Effector CD4-positive, alpha-beta T cell (primary cell): ENCODE results near the gene TNS1.

Experiments
- DNase-seq: peaks from one replicate; pipeline ENCODE4 v3.0.0-alpha.2; 2020

TNS1 gene

DNA sequence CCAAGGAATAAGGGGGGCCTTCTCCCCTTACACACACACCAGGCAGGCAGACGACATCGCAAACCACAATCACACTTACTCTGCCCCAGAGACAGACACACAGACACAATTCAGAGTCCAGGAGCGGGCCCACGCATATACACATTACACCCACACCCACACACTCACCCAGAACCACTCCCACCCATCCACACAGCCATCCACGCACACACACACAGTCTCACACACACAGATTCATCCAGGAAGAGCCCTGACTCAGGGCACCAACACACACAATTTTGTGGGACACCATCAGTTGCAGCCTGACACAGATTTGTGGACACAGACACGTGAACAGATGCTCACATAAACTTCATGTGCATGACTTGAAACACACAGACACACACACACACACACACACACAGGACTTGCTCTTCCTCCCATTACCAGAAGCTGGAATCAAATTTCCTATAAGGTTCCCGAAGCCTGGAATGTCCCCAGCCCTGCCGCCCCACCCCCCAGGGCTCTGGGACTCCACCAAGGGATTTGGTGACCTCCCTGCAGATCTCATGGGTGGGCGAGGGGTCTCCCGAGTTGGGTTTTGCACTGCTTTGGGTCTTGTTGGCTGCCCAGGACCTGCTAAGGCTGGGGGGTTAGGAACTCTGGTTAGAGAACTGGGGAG lies 23.5 kb downstream of the TNS1 start:
- no peak for DNase-seq

DNA sequence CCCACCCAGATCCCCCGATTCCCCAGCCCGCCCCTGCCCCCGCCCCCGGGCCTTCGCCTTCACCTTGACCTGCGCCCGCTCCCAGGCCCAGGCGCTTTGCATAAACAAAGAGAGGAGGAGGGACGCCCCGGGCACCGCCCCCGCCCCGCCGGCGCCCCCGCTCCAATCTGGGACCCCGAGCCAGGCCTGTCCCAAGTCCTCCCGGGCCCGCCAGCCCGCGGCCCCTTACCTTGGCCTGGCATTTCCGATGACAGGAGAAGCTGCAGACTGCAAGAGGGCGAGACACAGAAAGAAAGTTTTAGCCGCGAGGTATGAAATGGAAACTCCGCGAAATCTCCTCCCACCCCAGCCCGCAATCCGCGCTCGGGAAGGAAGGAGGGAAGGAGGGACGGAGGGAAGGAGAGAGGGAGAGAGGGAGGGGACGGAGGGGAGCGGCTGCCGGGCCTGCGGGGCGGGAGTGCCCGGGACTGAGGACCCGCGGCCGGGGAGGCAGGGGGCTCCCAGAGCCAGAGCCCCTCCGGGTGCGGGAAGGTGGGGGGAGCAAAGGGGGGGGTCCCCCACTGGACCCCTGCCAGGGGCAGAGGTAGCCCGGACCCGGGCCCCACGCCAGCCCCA lies 24.2 kb downstream of the TNS1 start:
- no peak for DNase-seq

DNA sequence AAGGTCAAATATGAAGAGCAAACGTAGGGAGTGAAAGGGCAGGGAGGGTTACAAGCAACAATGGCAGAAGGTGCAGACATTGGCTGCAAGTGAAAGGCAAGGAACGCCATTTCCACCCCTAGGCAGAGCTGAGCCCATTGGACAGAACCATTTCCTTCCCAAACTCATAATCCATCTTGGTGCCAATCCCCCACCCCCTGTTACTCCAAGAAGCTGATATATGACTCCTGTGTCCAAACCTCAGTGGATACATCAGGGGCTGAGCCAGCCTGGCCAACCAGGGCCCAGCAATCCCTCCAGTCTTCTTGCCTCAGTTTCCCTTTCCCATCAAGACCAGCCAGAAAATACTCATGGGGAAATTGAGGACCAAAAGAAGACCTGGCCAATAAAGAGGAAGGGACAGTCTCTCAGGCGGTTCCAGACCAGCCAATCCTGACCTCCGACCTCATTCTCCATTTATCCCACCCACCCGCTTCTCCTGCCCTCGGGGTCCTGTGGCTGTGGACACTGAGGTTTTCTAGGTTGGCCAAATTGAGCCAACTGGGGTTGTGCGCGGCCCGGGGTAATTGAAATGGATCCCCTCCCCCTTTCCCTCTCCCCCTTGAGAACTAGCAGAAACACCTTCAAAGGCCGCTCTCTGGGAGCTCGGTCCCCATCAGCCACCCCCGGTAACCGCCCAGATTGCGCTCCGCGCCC lies 24.8 kb downstream of the TNS1 start:
- no peak for DNase-seq

DNA sequence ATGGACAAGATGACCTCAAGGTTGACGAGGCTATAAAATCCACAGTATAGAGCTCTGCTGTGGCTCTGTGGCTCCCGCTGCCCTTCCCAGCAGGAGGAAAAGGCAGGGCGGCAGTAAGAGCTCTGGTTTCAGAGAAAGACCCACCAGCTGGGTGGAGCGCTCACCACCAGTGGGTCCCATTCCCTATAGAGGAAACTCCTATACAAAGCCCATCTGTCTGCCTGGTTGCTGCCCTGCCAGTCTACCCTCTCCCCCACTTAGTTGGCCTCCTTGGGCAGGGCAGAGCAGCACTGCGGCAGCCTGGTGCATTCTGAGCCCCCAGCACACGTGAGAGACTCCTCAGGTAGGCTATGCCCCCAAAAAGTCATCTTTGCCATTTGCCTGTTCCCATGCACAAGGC lies 26.5 kb downstream of the TNS1 start:
- DNase-seq = no peak

DNA sequence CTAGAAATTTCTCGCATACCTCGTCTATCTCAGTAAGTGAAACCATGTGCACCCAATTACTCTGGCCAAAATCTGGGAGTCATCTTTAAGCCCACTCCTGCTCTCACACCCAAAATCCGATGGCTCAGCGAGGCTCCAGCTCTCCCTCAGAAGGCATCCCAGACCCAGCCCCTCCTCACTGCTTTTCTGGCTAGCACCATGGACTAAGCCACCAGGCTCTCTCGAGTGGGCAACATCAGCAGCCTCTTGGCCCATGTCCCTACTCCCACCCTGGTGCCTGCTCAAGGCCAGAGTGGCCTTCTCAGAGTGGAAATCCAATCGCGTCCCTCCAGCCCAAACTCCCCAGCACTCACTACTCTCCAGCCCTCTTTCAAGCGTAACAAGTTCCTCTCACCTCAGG lies 27.2 kb downstream of the TNS1 start:
- DNase-seq = no peak

DNA sequence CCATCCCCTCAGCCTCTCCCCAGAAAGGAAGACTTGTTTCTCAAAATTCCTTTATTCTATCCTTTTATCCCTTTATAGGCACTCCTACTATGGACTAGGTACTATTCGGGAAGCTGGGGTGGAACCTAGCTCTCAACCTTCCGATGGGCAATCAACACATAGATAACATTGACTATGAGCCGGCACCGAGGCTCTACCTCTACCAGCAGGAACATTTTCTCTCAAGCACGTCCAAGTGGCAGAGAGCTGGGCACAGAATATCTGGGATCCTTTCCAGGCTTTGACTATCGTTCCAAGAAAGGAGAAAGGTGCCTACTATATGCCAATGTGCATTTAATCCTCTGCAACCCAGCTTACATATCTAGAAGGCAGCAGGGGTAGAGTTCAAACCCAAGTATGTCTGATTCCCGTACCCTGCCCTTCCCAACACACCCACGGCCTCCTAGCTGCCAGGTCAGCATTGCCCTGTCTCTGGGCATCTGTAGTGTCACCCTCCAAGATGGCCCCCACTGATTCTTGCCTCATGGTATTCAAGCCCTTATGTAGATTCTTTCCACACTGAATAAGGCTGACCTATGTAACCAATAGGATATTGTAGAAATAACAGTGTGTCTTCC lies 28.3 kb downstream of the TNS1 start:
- no peak for DNase-seq

DNA sequence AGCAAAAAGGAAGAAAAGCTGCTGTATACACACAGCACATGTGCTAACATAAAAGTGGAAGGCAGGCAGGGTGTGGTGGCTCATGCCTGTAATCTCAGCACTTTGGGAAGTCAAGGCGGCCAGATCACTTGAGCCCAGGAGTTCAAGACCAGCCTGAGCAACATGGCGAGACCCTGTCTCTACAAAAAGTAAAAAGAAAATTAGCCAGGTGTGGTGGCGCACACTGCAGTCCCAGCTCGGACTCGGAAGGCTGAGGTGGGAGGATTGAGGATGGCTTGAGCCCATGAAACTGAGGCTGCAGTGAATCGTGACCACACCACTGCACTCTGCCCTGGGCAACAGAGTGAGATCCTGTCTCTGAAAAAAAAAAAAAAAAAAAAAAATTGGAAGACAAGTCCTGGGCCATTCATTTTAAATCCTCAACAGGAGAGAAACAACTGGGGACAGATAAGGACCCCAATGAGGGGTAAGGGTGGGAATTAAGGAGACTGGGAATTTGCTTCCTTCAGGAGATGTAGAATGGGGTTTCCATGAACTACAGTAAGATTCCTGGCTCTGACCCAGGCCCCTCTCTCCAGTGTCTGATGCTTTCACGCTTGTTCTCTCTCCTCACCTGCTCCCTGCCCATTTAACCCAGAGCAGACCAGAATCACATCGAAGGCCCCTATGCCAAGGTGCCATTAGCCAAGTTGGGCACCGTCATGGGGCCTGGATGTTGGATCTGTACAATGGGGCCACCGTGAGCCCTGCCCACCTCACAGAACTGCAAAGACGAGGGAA lies 29.6 kb downstream of the TNS1 start:
- no peak for DNase-seq

DNA sequence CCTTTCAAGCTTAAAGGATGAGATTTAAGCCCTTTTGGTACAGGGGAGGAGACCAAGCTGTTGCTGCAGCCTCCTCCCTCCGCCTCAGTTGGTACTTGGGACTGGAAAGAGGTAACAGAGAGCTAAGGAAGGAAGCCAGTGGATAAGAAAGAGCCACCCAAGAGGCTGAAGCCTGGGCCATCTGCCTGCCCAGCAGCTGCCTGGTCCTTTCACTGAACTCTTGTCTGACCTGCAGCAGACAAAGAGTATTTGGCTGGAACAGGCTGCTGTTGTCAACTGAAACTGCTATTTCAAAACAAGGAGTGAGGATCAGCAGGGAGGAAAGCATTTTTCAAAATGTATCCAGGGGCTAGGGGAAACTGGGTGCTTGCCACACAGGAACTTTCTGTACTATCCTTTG lies 30.3 kb downstream of the TNS1 start:
- no peak for DNase-seq

DNA sequence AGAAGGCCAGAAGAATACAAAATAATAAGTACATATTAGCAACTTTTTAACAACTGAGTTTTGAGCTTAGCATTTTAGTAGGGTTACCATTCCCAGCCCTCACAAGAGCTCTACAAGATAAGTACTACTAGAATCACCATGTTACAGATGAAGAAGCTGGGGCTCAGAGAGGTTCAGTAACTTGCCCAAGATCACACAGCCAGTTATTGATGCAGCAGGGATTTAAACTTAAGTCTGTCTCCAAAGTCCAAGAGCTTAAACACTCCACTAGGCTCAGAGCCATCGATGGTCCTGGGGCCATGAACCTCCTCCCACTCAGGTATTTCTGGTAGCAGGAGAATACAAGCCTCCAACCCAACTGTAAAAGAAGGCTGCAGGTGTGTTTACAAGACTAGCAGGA lies 30.8 kb downstream of the TNS1 start:
- DNase-seq = no peak

DNA sequence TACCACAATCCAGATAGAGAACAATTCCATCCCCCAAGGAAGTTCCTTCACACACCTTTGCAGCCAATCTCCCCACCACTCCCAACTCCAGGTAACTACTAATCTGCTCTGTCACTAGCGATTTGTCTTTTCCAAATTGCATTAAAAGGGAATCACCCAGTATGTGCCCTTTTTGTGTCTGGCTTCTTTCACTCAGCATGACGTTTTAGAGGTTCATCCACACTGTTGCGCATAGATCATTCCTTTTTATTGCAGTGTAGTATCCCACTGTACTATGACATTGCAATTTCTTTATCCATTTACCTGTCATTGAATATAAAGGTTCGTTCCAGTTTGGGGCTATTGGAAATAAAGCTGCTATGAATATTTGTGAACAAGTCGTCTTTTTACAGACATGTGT lies 31.6 kb downstream of the TNS1 start:
- DNase-seq = no peak

DNA sequence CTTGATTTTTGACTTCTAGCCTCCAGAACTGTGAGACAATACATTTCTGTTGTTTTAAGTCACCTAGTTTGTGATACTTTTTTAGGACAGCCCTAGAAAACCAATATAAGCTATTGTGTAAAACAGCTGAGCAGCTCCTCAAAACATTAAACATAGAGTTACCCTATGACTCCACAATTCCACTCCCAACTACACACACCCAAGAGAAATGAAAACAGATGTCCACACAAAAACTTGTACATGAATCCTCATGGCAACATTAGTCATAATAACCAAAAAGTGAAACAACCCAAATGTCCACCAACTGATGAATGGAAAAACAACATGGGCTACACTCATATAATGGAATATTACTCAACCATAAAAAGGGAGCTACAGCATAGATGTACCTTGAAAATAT lies 32.6 kb downstream of the TNS1 start:
- DNase-seq = no peak

DNA sequence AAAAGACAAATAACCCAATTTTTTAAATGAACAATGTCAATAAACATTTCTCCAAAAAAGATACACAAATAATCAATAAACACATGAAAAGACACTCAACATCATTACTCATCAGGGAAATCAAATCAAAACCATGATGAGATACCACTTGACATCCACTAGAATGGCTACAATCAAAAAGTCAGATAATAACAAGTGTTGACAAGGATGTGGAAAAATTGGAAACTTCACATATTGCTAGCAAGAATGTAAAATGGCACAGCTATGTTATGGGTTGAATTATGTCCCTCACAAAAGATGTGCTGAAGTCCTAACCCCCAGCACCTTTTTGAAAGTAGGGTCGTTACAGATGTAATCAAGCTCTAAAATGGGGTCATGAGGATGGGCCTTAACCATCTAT lies 33.2 kb downstream of the TNS1 start:
- DNase-seq = no peak

DNA sequence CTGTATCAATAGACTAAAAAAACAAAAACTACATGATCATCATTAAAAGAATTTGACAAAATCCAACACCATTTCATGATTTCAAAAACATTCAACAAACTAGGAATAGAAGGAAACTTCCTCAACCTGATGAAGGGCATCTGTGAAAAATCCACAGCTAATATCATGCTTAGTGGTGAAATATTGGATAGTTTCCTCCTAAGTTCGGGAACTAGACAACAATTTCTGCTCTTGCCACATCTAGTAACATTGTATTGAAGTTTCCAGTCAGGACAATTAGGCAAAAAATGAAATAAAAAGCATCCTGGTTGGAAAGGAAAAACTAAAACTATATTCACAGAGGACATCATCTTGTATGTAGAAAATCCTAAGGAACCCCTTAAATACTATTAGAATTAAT lies 34.8 kb downstream of the TNS1 start:
- no peak for DNase-seq

DNA sequence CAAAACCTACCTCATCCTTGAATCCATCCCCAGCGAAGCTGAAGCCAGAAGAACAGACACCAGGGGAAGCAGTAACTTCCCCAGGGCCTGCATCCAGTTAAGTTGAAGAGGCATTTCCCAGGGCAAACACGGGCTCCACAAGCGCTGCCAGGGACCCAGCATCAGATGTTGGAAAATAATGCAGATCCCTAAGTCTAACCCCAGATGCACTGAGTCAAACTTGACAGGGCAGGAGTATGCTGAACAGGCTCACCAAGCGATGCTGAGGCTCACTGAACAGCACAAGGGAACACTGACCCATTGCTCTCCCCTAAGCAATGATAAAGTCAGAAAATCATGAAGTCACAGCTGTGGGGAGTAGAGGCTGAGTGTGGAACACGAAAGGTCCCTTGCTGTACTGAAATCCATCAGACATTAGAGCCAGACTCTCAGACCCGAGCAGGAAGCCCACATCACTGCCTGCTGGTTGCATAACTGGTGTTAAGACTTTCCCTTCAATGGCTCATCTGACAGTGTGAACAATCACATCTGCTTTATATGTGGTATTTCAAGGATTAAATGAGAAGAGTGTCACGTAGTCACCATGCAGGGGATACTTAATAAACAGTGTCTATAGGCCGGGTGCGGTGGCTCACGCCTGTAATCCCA lies 36.2 kb downstream of the TNS1 start:
- no peak for DNase-seq

DNA sequence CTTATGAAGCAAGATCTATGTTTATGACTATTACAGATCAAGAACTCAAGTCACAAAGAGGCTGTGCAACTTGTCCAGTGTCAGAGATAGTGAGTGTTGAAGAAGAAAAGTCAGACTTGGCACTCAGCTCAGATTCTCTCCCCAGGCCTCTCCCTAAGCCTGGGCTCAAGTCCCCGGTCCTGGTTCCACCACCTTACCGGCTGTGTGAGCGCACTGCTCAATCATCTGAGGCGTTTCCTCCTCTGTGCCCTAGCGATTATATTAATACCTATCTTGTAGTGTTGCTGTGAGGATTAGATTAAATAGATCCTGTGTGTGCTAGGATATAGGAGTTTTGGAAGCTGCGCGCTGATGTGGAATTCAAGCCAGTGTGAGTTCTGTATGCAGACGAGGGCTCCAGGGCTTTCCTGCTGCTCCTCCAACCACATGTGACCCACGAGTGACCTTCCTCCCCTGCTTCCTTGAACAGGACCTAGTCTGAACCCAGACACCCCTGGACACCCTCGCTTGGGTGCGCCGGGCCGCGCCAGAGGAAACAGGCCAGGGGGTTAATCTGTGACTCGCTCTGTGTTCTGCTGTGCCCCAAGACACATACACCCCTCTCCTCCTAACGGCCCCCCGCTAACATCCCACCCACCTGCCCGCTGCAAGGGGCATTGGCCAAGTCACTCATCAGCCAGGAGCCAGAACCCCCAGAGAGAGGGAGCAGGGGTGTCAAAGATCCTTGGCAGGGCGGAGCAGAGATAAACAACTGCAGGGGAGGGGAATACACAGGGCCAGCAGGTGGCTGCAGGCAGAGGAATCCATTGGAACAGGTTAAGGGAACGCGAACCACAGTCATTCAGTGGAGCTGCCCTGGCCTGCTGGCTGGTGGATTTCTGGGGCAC lies 38.3 kb downstream of the TNS1 start:
- DNase-seq = no peak

DNA sequence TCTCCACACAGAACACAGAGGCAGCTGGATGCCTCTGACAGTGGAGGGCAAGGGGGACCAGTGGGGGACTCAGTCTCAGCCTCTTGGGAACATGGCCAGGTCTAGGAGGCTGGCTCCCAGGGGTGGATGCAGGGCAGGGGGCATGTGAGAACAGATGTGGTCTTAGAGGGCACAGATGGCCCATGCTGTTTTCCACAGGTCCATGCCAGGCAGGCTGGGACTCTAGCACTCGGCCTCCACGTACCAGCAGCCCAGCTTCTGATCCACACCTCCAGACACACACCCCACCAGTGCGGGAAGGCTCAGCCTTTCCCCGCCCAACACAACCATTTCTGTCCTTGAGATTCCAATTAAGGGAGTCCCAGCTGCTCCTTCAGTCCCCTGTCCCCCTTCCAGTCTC lies 42.4 kb downstream of the TNS1 start:
- no peak for DNase-seq

DNA sequence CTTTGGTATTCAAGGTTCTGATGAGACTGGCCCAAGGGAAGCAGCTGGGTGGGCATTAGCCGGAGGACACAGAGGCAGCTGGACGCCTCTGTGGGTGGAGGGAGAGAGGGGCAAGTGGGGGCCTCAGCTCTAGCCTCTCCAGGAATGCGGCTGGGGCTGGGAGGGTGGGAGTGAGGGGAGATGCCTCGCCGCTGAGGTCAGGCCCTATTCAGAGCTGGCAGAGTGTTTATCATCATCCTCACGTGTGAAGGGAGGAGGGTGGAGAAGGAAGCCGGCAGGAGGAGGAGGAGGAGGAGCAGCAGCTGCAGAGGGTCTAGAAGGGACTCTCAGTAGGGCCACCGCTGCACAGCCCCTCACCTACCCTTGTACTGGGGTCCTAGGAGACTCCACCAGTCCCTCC lies 43.1 kb downstream of the TNS1 start:
- DNase-seq = no peak

DNA sequence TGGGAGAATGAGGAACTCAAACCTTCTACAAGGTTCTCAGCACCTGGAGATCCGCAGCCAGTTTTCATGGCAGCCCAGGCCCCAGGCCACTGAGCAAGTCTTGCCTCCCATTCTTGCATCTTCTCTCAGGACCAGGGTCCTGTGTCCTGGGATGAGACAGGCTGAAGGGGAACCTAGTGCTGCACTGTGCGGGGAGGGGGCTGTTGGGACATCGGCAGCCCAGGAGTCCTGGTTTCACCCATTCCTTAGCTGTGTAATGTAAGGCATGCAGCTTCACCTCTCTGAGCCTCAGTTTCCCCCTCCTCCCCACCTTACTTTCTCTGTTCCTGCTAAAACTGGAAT lies 43.9 kb downstream of the TNS1 start:
- DNase-seq = no peak

DNA sequence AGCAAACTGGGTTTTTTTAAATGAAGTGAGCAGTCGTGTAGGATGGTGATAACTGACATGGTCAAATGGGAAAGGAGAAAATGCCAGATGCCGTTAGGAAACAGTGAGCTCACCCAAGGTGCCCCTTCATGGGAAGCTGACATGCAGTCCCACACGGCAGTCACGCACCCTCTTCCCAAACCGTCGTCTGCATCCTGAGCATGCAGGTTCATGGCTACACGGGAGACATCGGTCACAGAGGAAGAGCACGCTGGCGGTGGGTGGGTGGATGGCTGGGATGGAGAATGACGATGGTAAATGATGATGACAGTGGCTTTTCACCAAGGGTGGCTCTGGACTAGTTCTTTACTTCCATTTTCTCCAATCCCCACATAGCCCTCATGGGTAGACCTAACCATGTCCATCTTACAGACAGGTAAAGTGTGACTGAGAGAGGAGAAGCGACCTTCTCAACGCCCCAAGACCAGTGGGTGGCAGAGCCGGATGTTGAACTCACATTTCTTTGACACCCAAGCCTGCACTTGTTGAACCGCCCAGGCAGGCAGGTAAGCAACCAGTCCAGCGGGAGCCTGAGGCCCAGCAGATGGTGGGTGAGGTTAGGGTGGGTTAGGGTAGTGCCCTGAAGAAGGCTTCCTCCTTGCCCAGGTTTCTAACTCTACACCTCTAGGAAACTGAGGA lies 44.5 kb downstream of the TNS1 start:
- DNase-seq = no peak

DNA sequence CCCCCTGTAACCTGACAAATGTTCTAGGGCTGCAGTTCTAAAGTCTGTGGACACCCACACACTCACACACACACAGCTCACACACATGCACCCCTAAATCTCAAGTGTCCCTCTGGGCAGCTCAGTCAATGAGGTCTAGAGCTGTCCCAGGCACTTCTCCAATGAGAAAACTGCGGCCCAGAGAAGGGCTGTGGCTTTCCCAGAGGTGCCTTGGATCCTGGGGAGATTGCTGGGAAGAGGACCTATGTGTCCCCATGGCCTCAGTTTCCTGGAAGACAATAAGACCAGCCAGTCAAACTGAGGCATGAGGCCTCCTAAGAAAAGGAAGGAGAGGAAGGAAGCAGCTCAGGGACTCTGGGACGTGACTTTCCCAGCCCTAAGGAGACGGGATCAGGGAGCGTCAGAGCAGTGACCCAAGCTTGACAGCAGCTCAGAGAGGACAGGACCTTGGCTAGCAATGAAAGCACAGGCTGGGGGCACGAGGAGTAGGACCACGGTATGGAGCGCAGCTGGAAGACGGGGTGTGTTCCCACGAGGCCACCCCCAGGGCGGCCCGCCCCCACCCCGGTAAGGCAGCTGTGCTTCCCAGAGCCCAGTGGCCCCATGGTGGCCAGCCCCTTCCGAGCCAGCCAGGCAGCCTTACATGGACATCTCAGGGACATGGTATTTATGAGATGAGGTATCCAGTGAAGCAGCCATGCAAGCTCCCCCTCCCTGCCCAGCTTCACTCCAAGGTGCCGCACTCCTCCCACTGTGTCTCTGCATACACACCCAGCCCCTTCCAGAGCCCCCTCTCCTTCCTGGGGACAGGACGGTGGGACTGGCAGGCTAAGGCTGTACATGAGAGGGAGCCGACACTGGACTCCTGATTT lies 46.0 kb downstream of the TNS1 start:
- DNase-seq = no peak
